Aortic smooth muscle cell (primary cell): Measurements from ENCODE around the gene OR8A1. TPM values are rescaled to one million over a fixed set of nuclear protein-coding genes. Genes with fewer than 3 reads are reported as not detected.

ENCODE experiments used
- total RNA-seq: library from RNA; depleted of rRNA; stranded (reverse); fragments of >200 nt; gene quantifications from 2 replicates; pipeline ENCODE4 v1.2.3, GENCODE V29; 2014

OR8A1 gene
- not detected in 2 replicates for total RNA-seq

DNA sequence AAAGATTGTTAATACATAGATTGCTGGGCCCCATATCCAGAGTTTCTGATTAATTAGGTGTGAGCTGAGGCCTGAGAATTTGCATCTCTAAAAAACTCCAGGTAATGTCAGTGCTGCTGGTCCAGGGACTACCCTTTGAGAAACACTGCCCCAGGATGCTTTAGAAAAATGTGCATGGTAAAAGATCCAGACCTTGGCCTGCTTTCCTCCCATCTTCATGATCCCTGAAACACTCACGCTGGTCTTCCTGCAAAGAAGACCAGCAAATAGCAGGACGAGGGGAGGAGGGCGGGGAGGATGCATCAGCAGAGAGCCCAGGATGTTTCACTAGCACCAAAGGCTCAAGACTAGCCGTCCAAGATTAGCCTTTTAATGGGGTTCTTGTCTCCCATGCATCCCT, at the start of gene OR8A1:
OR8A1 (plus strand) TSS at position 301 of the 400 bp plus-strand sequence. CDS start 123 bp downstream, outside the sequence.

DNA sequence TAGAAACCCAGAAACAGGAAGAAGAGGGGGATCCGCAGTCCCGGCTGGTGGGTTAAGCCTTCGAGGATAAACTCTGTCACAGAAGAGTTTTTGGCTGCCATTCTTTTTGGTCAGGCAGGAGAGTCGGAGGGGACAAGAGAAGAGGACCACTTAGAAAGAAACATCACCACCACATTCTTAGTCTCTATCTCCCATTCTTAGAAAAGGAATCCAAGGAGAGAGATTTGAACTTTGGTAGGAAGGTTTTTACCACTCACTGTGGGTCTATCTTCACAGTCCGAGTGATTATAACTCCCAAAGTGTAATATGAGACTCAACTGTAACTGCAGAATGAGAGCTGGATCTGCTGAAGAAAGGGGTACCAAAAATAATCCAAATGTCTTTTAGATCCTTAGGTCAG, 26.2 kb upstream of the OR8A1 start, which contains the start of gene OR8B12:
OR8B12 (minus strand) TSS at position 101 of the 400 bp plus-strand sequence; CDS start at position 101, 0 bp downstream.

DNA sequence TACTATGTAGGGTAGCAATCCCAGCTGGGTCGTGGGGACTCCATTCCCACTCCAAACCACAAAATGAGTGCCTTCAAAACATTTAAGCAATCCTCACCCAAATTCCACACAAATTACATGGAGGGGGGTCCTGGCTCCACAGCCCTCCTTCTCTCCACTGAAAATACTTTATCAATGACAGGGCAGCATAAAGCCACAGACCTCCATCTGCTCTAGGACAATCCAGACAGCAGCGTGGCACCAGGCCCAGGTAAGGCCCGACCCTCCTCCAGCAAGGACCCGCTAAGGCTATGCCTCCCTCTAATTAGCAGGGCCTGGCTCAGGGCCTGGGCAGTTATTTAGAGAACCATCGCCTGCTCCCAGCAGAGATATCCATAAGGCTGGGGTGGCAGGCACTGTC, 41.3 kb downstream of the OR8A1 start, which contains the start of gene PANX3:
PANX3 (plus strand) TSS at position 365 of the 400 bp plus-strand sequence. CDS start 129 bp downstream, outside the sequence.

Other genes with a start within 250 kb of the OR8A1 start
- gene OR8D2, start 249.8 kb upstream of the OR8A1 start, total RNA-seq = not detected in 2 replicates
- gene OR8B2, start 185.5 kb upstream of the OR8A1 start, total RNA-seq = not detected in 2 replicates
- gene OR8B3, start 171.0 kb upstream of the OR8A1 start, total RNA-seq = not detected in 2 replicates
- gene OR8B4, start 145.1 kb upstream of the OR8A1 start, total RNA-seq = not detected in 2 replicates
- gene OR8B8, start 124.3 kb upstream of the OR8A1 start, total RNA-seq = not detected in 2 replicates
- gene OR8B12, start 26.3 kb upstream of the OR8A1 start, total RNA-seq = not detected in 2 replicates
- not detected in 2 replicates for gene PANX3, start 41.4 kb downstream of the OR8A1 start, total RNA-seq
- 20.7 and 22.6 TPM in 2 replicates for gene TBRG1, start 52.9 kb downstream of the OR8A1 start, total RNA-seq
- 16.8 and 21.9 TPM in 2 replicates for gene SIAE, start 103.7 kb downstream of the OR8A1 start, total RNA-seq
- gene SPA17, start 103.9 kb downstream of the OR8A1 start, total RNA-seq = 16.4 and 20.3 TPM in 2 replicates
- 0.40 and 1.1 TPM in 2 replicates for gene NRGN, start 169.9 kb downstream of the OR8A1 start, total RNA-seq
- 0.06 and 0.13 TPM in 2 replicates for gene VSIG2, start 182.3 kb downstream of the OR8A1 start, total RNA-seq
- gene ESAM, start 192.3 kb downstream of the OR8A1 start, total RNA-seq = 7.0 and 13.6 TPM in 2 replicates
- gene MSANTD2, start 230.4 kb downstream of the OR8A1 start, total RNA-seq = 5.9 and 7.4 TPM in 2 replicates